ENCODE results near the gene MRPS7.

DNA sequence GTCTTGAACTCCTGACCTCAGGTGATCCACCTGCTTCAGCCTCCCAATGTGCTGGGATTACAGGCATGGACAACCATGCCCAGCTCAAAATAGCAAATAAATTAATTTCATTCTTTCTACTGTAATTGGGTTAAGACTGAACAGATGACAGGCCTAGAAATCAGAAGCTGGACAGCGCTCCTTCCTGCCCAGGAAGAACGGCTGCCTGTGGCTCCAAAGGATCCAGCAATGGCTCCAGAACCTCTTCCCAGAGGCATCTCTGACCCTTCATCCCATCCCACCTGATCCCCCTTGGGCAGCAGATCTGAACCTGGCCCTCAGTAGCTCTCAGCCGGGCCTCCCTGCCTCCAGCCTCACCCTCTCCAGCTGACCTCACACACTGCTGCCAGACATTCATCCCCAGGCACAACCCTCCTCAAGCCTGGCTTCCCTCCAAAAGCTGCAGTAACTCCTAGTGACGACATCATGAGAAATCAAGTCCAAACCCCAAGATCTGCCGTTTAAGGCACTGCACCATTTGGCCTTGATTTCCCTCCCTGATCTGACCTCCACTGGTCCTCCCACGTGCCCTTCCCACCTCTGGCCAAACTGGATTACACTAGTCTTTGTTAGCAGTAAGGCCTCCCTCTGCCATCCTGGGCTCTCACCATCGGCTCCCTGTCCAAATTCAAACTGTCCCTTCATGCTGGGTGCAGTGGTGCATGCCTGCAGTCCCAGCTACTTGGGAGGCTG is 12.5 kb downstream of the MRPS7 start:
- TF ChIP-seq CTCF (IDR thresholded peaks at IDR 0.05) (no peak), POLR2A (IDR thresholded peaks at IDR 0.05) (no peak)

All from breast epithelium (tissue), 3 donors.